Measurements from ENCODE around the gene ZBTB48. TPM values are rescaled to one million over a fixed set of nuclear protein-coding genes. Genes with fewer than 3 reads are reported as not detected.
A peak's percentile ranks its signal among the peaks of the same experiment; 100 is the strongest.

Gene ZBTB48
- total RNA-seq, 3 donors from 2014 or later (not counting 1 experiment from before 2014, with no cell fraction given), result 45.6 to 56.4 (median 54.0) TPM

GRCh38 chr1:6603238-6603914 is 23.6 kb downstream of the ZBTB48 start:
- H3K27ac Mint-ChIP-seq, result peak overlapping the region; percentile 93 to 99

GRCh38 chr1:6603915-6604558 is 24.2 kb downstream of the ZBTB48 start:
- DNase-seq, result no peak
- Histone ChIP-seq H3K4me3 (ENCODE audit: low read length) (peak overlapping the region; percentile 78), H3K27me3 (ENCODE audit: control insufficient read depth, insufficient read depth, low read length) (no peaks in the 10 kb centered on the region), H3K36me3 (ENCODE audit: control insufficient read depth, insufficient read depth, low read length) (no peaks in the 10 kb centered on the region), H3K27ac (ENCODE audit: low read length) (peak overlapping the region; percentile 96), H3K9me3 (ENCODE audit: control insufficient read depth, insufficient read depth, low read length) (no peaks in the 10 kb centered on the region), H3K4me1 (ENCODE audit: control insufficient read depth, insufficient read depth, low read length) (peaks cover 40% of the 10 kb centered on the region)
- H3K4me3 Mint-ChIP-seq, result peak overlapping the region; percentile 88
- intact Hi-C loops (cut with micrococcal nuclease), result loop anchor here (1.0 to 5.0 kb wide), 3 partner anchors 9 to 577 kb away; partner anchors contain the start of genes CAMTA1 and PHF13
- H3K27me3 Mint-ChIP-seq (ENCODE audit: low read depth in 2 of 2), result no peaks in the 10 kb centered on the region
- peak overlapping the region; percentile 93 to 99 for H3K27ac Mint-ChIP-seq
- H3K4me1 Mint-ChIP-seq, result peaks cover 35 to 36% of the 10 kb centered on the region in 2 donors
- no peak for ATAC-seq
- WGBS (ENCODE audit: insufficient coverage), result 71% methylated on average over 18 of the region's 19 CpGs
- no peak for TF ChIP-seq CTCF (IDR thresholded peaks at IDR 0.05)
- H3K36me3 Mint-ChIP-seq, result no peaks in the 10 kb centered on the region
- no peaks in the 10 kb centered on the region for H3K9me3 Mint-ChIP-seq

More at GRCh38 chr1:6603238-6603914, 23.6 kb downstream of the ZBTB48 start:
- ATAC-seq (peak; percentile 30 to 63 (median 52)), DNase-seq (peak; percentile 67 to 79)
- Mint-ChIP-seq H3K4me1 (peaks cover 42% of the 10 kb centered on the region in 2 donors), H3K9me3 (no peaks in the 10 kb centered on the region), H3K27me3 (ENCODE audit: low read depth in 2 of 2) (no peaks in the 10 kb centered on the region), H3K4me3 (peak overlapping the region; percentile 88), H3K36me3 (no peaks in the 10 kb centered on the region)
- Histone ChIP-seq H3K9me3 (ENCODE audit: control insufficient read depth, insufficient read depth, low read length) (no peaks in the 10 kb centered on the region), H3K36me3 (ENCODE audit: control insufficient read depth, insufficient read depth, low read length) (peaks cover 2% of the 10 kb centered on the region), H3K27ac (ENCODE audit: low read length) (peak overlapping the region; percentile 96), H3K27me3 (ENCODE audit: control insufficient read depth, insufficient read depth, low read length) (no peaks in the 10 kb centered on the region), H3K4me3 (ENCODE audit: low read length) (peak overlapping the region; percentile 78), H3K4me1 (ENCODE audit: control insufficient read depth, insufficient read depth, low read length) (peaks cover 43% of the 10 kb centered on the region)
- 1% methylated on average over 36 of the region's 36 CpGs for WGBS (ENCODE audit: insufficient coverage)
- TF ChIP-seq CTCF (IDR thresholded peaks at IDR 0.05), result no peak
- intact Hi-C loops (cut with micrococcal nuclease), result loop anchor here (1.0 to 5.0 kb wide), 3 partner anchors 10 to 576 kb away; partner anchors contain the start of genes CAMTA1 and PHF13

GRCh38 chr1:6612641-6613360 is 33.0 kb downstream of the ZBTB48 start:
- H3K36me3 ChIP-seq (ENCODE audit: control insufficient read depth, insufficient read depth, low read length), result no peaks in the 10 kb centered on the region
- Mint-ChIP-seq H3K4me3 (peak overlapping the region; percentile 93), H3K9me3 (no peaks in the 10 kb centered on the region), H3K27me3 (ENCODE audit: low read depth in 2 of 2) (no peaks in the 10 kb centered on the region), H3K27ac (peak overlapping the region; percentile 85 to 88), H3K4me1 (peaks cover 7 to 14% of the 10 kb centered on the region in 2 donors), H3K36me3 (no peaks in the 10 kb centered on the region)
- H3K27me3 ChIP-seq (ENCODE audit: control insufficient read depth, insufficient read depth, low read length), result no peaks in the 10 kb centered on the region
- DNase-seq, result no peak
- under 1% methylated on average over 67 of the region's 67 CpGs for WGBS (ENCODE audit: insufficient coverage)
- H3K9me3 ChIP-seq (ENCODE audit: control insufficient read depth, insufficient read depth, low read length), result no peaks in the 10 kb centered on the region
- TF ChIP-seq CTCF (IDR thresholded peaks at IDR 0.05), result no peak
- ATAC-seq, result peak; percentile 30 to 38 (median 34)
- peaks cover 17% of the 10 kb centered on the region for H3K4me1 ChIP-seq (ENCODE audit: control insufficient read depth, insufficient read depth, low read length)
- intact Hi-C loops (cut with micrococcal nuclease), result loop anchor here (1.0 kb wide), 1 partner anchor 10 kb away; no protein-coding TSS in a partner anchor
- peak overlapping the region; percentile 61 for H3K27ac ChIP-seq (ENCODE audit: low read length)
- H3K4me3 ChIP-seq (ENCODE audit: low read length), result peak overlapping the region; percentile 64
